Neural progenitor cell (in vitro differentiated cells): ENCODE measurements around the gene ZSWIM6.

ENCODE experiments used
- EZH2phosphoT487 ChIP-seq: fragments of 200-600 bp; sonication (generic); IDR thresholded peaks from 2 replicates; pipeline ENCODE4 v1.6.1; 2017; ENCODE audit warnings: antibody characterized with exemption
- TF ChIP-seq, protein P1 (sequence below): fragments of 200-600 bp; sonication (generic); IDR thresholded peaks from 2 replicates; pipeline ENCODE4 v1.5.1; 2017; ENCODE audit warnings: antibody characterized with exemption, mild to moderate bottlenecking

DNA sequence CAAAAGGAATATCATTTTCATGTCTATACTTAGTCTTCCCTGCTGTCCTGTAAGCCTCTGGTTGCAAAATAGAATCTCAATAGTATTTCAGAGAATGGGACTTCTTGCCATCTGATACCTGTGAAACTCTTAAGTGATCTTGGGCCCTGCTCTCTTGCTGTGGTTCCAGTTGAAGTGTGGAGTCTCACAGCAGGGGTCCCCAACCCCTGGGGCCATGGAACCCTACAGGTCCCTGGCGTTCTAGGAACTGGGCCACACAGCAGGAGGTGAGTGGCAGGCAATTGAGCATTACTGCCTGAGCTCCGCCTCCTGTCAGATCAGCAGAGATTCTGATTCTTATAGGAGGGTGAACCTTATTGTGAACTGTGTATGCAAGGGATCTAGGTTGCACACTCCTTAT lies 65.9 kb downstream of the ZSWIM6 start:
- TF ChIP-seq, protein P1, sequence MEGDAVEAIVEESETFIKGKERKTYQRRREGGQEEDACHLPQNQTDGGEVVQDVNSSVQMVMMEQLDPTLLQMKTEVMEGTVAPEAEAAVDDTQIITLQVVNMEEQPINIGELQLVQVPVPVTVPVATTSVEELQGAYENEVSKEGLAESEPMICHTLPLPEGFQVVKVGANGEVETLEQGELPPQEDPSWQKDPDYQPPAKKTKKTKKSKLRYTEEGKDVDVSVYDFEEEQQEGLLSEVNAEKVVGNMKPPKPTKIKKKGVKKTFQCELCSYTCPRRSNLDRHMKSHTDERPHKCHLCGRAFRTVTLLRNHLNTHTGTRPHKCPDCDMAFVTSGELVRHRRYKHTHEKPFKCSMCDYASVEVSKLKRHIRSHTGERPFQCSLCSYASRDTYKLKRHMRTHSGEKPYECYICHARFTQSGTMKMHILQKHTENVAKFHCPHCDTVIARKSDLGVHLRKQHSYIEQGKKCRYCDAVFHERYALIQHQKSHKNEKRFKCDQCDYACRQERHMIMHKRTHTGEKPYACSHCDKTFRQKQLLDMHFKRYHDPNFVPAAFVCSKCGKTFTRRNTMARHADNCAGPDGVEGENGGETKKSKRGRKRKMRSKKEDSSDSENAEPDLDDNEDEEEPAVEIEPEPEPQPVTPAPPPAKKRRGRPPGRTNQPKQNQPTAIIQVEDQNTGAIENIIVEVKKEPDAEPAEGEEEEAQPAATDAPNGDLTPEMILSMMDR, result no peak
- no peak for TF ChIP-seq EZH2phosphoT487
